BE2C (cell line): ENCODE measurements around the gene RANBP17.

Experiments
- DNase-seq: peaks from one replicate; pipeline ENCODE4 v3.0.0-alpha.2; 2020
- H3K27me3 ChIP-seq: fragments of 250-450 bp; sonication (Bioruptor Pico); 2 replicates; pipeline ENCODE4 v1.5.1; 2020; ENCODE audit warnings: mild to moderate bottlenecking
- H3K36me3 ChIP-seq: fragments of 250-450 bp; sonication (Bioruptor Pico); 2 replicates; pipeline ENCODE4 v1.5.1; 2020; ENCODE audit warnings: mild to moderate bottlenecking
- H3K4me1 ChIP-seq: fragments of 250-450 bp; sonication (Bioruptor Pico); 2 replicates; pipeline ENCODE4 v1.5.1; 2020
- H3K4me3 ChIP-seq: 2 replicates; pipeline ENCODE4 v1.5.1; 2011; ENCODE audit warnings: low read depth, low read length
- H3K9me3 ChIP-seq: fragments of 250-450 bp; sonication (Bioruptor Pico); 2 replicates; pipeline ENCODE4 v1.5.1; 2020
- TF ChIP-seq, protein P1 (sequence below): IDR thresholded peaks from 2 replicates; pipeline ENCODE4 v1.5.1; 2012; ENCODE audit warnings: mild to moderate bottlenecking, low read depth, low read length

Gene RANBP17

DNA sequence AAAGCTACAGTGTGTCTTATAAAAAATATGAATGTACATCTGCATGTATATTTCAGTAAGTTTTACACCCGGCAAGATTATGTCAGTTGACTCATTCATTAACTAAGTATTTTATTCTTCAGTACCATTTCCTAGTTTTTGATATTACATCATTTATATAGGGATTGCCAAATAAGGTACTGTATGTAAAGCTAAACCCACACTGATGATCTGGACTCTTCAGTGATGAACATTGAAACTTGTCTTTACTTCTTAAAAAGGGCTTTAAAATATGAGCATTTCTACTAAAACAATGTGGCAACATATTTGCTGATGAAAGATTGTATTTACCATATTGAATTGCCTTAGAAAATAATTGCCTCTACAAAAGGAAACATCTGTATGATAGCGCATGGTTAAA, 295.5 kb downstream of the RANBP17 start:
- Histone ChIP-seq H3K4me1 (peaks cover 22% of the 10 kb centered on the region), H3K4me3 (peak overlapping the region; percentile 19), H3K36me3 (no peaks in the 10 kb centered on the region), H3K9me3 (no peaks in the 10 kb centered on the region), H3K27me3 (no peaks in the 10 kb centered on the region)
- no peak for DNase-seq
- TF ChIP-seq, protein P1, sequence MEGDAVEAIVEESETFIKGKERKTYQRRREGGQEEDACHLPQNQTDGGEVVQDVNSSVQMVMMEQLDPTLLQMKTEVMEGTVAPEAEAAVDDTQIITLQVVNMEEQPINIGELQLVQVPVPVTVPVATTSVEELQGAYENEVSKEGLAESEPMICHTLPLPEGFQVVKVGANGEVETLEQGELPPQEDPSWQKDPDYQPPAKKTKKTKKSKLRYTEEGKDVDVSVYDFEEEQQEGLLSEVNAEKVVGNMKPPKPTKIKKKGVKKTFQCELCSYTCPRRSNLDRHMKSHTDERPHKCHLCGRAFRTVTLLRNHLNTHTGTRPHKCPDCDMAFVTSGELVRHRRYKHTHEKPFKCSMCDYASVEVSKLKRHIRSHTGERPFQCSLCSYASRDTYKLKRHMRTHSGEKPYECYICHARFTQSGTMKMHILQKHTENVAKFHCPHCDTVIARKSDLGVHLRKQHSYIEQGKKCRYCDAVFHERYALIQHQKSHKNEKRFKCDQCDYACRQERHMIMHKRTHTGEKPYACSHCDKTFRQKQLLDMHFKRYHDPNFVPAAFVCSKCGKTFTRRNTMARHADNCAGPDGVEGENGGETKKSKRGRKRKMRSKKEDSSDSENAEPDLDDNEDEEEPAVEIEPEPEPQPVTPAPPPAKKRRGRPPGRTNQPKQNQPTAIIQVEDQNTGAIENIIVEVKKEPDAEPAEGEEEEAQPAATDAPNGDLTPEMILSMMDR, result no peak

DNA sequence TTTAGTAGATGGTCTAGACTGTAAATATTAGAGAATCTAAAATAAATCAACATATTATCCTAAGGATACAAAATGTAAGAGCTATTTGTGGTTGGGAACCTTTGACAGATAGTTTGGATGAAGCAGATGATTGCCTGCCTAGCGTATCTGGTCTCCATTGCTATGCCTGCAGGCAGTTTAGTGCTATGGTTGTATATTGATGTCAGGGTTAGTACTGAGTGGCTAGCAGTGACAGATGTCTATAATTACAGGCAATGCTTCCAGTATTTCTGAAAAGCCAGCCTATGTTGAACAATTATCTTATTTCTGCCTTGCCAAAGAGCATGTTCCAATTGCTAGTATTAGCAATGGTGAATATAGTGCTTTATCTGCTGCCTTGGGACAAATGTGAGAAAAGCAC, 296.0 kb downstream of the RANBP17 start:
- Histone ChIP-seq H3K27me3 (no peaks in the 10 kb centered on the region), H3K36me3 (no peaks in the 10 kb centered on the region), H3K9me3 (no peaks in the 10 kb centered on the region), H3K4me3 (peak overlapping the region; percentile 19; the same call in 1 of the 2 replicates), H3K4me1 (peaks cover 25% of the 10 kb centered on the region)
- DNase-seq, result peak; percentile 79
- TF ChIP-seq, protein P1, result no peak

DNA sequence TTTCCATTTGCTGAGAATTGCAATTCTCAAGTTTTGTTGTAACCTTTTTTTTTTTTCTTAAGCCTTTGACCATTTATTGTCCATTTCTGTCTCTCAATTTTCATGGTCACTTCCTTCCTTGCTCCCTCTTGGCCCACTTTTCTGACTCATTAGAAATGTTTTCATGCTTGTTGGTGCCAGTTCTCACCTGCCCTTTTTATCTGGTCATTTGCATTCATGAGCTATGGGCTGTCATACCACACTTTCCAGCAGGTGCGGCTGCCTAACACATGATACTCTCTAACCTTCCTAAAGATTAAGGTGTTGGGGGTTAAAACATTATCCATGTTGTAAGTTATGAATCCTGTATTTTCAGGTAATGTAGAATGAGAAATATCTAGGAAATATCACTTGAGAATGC, 296.8 kb downstream of the RANBP17 start:
- peaks cover 25% of the 10 kb centered on the region for H3K4me1 ChIP-seq
- H3K36me3 ChIP-seq, result no peaks in the 10 kb centered on the region
- TF ChIP-seq, protein P1, result no peak
- H3K9me3 ChIP-seq, result no peaks in the 10 kb centered on the region
- no peak overlapping the region for H3K4me3 ChIP-seq
- no peaks in the 10 kb centered on the region for H3K27me3 ChIP-seq
- no peak for DNase-seq

DNA sequence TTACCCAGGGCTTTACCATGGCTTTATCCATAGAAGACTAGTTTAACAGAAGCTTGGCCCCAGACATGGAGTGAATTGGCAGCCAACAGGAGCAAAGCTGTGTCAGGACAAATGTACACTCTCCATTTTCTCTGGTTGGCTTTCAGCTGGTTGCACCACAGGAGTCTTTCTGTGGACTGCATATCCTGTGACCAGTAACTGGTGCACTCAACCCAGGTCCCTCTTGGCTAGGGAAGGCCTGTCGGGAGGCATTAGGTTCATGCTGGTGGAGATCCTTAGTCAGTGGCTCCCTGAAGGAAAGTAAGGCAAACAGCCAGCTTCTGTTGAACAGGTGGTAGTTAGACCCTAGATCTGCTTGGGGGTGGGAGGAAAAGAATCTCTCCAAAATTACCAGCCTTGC, 300.3 kb downstream of the RANBP17 start:
- H3K4me1 ChIP-seq, result peaks cover 23% of the 10 kb centered on the region

DNA sequence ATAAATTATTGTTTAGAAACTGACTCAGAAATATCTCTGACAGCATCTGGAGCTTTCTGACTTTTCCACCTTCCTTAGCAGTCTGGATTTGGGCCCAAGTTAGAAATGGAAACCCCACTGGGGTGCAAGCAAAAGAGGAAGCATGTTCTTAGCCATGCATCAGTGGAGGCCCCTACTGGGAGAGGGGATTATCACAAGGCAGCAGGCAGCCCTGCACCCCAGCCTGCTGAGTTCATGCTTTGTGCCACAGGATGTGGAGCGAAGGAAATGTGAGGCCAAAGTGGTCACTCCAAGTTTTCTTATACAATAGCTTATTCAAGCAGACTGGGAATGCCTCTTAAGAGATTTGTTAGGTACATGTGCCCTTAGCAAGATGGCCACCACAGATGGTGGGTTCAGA, 300.8 kb downstream of the RANBP17 start:
- TF ChIP-seq, protein P1, result peak; percentile 75
- Histone ChIP-seq H3K27me3 (no peaks in the 10 kb centered on the region), H3K9me3 (no peaks in the 10 kb centered on the region), H3K36me3 (no peaks in the 10 kb centered on the region), H3K4me1 (peaks cover 23% of the 10 kb centered on the region), H3K4me3 (no peak overlapping the region)
- peak; percentile 58 for DNase-seq

More for the DNA sequence above, 300.3 kb downstream of the RANBP17 start:
- no peaks in the 10 kb centered on the region for H3K27me3 ChIP-seq
- H3K36me3 ChIP-seq, result no peaks in the 10 kb centered on the region
- TF ChIP-seq, protein P1, result no peak
- no peak overlapping the region for H3K4me3 ChIP-seq
- H3K9me3 ChIP-seq, result no peaks in the 10 kb centered on the region
- no peak for DNase-seq

DNA sequence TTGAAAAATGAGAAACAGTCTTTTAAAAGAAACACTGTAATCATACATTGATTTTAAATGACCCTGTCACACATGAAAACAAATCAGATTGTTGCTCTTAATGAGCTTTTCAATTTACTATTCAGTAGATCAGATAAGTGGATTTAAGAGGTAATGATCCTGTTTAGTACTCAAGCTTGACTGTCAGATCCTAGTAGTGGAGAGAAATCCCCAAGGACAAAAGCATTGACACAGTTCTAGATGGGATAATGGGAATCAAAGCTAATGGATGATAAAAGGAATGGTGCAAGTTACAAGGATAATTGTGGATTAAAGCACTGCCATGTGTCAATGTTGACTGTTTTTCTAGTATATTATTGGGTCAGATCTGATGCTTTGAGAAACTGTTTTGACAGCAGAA, 304.9 kb downstream of the RANBP17 start:
- Histone ChIP-seq H3K4me3 (no peak overlapping the region), H3K9me3 (no peaks in the 10 kb centered on the region), H3K36me3 (no peaks in the 10 kb centered on the region), H3K4me1 (peaks cover 15% of the 10 kb centered on the region), H3K27me3 (no peaks in the 10 kb centered on the region)
- no peak for DNase-seq
- TF ChIP-seq, protein P1, result no peak
